Liver (tissue), 9 donors: ENCODE measurements around the gene MTOR. TPM values are rescaled to one million over a fixed set of nuclear protein-coding genes. Genes with fewer than 3 reads are reported as not detected.

ENCODE experiments used
- DNase-seq: peaks from one replicate; pipeline ENCODE4 v3.0.0-alpha.2; 2017; ENCODE audit warnings: low spot score
- H3K27ac ChIP-seq, 2 donors: one replicate each; pipeline ENCODE4 v1.7.0; 2013; ENCODE audit warnings: inconsistent platforms in 2 of 2, low read length in 2 of 2, control low read depth in 1 of 2, low read depth in 1 of 2, mild to moderate bottlenecking in 1 of 2
- H3K27me3 ChIP-seq, 4 donors: one replicate each; pipeline versions ENCODE4 v1.6.1 to v1.7.0; 2013; ENCODE audit warnings: low read length in 3 of 4, inconsistent platforms in 1 of 4, mild to moderate bottlenecking in 1 of 4, moderate library complexity in 1 of 4; ENCODE audit not compliant: control insufficient read depth in 4 of 4, insufficient read depth in 4 of 4
- H3K36me3 ChIP-seq, 4 donors: one replicate each; pipeline versions ENCODE4 v1.6.1 to v1.7.0; 2013; ENCODE audit warnings: low read length in 3 of 4, mild to moderate bottlenecking in 3 of 4, low read depth in 1 of 4, moderate library complexity in 1 of 4; ENCODE audit not compliant: control insufficient read depth in 4 of 4, insufficient read depth in 3 of 4
- H3K4me1 ChIP-seq, 4 donors: one replicate each; pipeline versions ENCODE4 v1.6.1 to v1.7.0; 2013; ENCODE audit warnings: low read length in 3 of 4, mild to moderate bottlenecking in 3 of 4, moderate library complexity in 1 of 4; ENCODE audit not compliant: control insufficient read depth in 4 of 4, insufficient read depth in 4 of 4
- H3K4me3 ChIP-seq, 3 donors: one replicate each; pipeline versions ENCODE4 v1.6.1 to v1.7.0; 2013; ENCODE audit warnings: low read length in 3 of 3, control low read depth in 1 of 3, low read depth in 1 of 3, mild to moderate bottlenecking in 1 of 3
- H3K9ac ChIP-seq, 2 donors: one replicate each; pipeline ENCODE4 v1.7.0; 2013; ENCODE audit warnings: low read length in 2 of 2, mild to moderate bottlenecking in 2 of 2, moderate library complexity in 2 of 2, control low read depth in 1 of 2, low read depth in 1 of 2
- H3K9me3 ChIP-seq, 4 donors: one replicate each; pipeline versions ENCODE4 v1.6.1 to v1.7.0; 2013; ENCODE audit warnings: low read length in 3 of 4; ENCODE audit not compliant: control insufficient read depth in 4 of 4
- EGR1 ChIP-seq, 2 donors: IDR thresholded peaks; 2 replicates each; pipeline ENCODE4 v1.6.1; 2016 to 2018; ENCODE audit warnings: antibody characterized with exemption in 2 of 2, low read depth in 2 of 2
- FOXA1 ChIP-seq: IDR thresholded peaks from 2 replicates; pipeline ENCODE4 v1.6.1; 2016; ENCODE audit warnings: antibody characterized with exemption
- HNF4A ChIP-seq, 2 donors: conservative IDR thresholded peaks; 2 replicates each; pipeline ENCODE4 v1.6.1; 2016; ENCODE audit warnings: antibody characterized with exemption in 2 of 2, mild to moderate bottlenecking in 2 of 2
- HNF4G ChIP-seq: IDR thresholded peaks from 2 replicates; pipeline ENCODE4 v1.6.1; 2016; ENCODE audit warnings: antibody characterized with exemption
- JUND ChIP-seq, 2 donors: IDR thresholded peaks; 2 replicates each; pipeline ENCODE4 v1.6.1; 2016; ENCODE audit warnings: antibody characterized with exemption in 2 of 2
- NR2F2 ChIP-seq: IDR thresholded peaks from 2 replicates; pipeline ENCODE4 v1.6.1; 2016; ENCODE audit warnings: antibody characterized with exemption
- RAD21 ChIP-seq, 2 donors: IDR thresholded peaks; 2 replicates each; pipeline ENCODE4 v1.6.1; 2016; ENCODE audit warnings: antibody characterized with exemption in 2 of 2, mild to moderate bottlenecking in 2 of 2
- RXRA ChIP-seq, 2 donors: IDR thresholded peaks; 2 replicates each; pipeline ENCODE4 v1.6.1; 2017 to 2018; ENCODE audit warnings: antibody characterized with exemption in 2 of 2, mild to moderate bottlenecking in 1 of 2
- SP1 ChIP-seq: IDR thresholded peaks from 2 replicates; pipeline ENCODE4 v1.6.1; 2018; ENCODE audit warnings: antibody characterized with exemption, mild to moderate bottlenecking
- TAF1 ChIP-seq: conservative IDR thresholded peaks from 2 replicates; pipeline ENCODE4 v1.6.1; 2016; ENCODE audit warnings: antibody characterized with exemption, mild to moderate bottlenecking
- YY1 ChIP-seq: IDR thresholded peaks from 2 replicates; pipeline ENCODE4 v1.6.1; 2016; ENCODE audit warnings: antibody characterized with exemption, mild to moderate bottlenecking
- WGBS: extraction: QIAGEN DNeasy Blood & Tissue Kit; methylation state at CpG from one replicate; pipeline ENCODE4 v1.1.7; 2013; 5-methylcytosine and 5-hydroxymethylcytosine counted together
- polyA plus RNA-seq, 2 donors: library from polyadenylated mRNA; stranded (reverse) in 1 of 2; unstranded in 1 of 2; fragments of 200-250 nt in 1 of 2; fragments of >200 nt in 1 of 2; fragmentation: Nextera tagmentation in 1 of 2; extraction: Ambion mirVana in 1 of 2; gene quantifications; one replicate each; pipeline versions ENCODE4 v1.2.1 to v1.2.3, GENCODE V29; 2013 to 2015
- total RNA-seq, 2 donors: library from RNA; depleted of rRNA; stranded (reverse); fragments of >200 nt; gene quantifications; one replicate each; pipeline ENCODE4 v1.2.3, GENCODE V29; 2014
- TF ChIP-seq, protein P1 (sequence below): IDR thresholded peaks from 2 replicates; pipeline ENCODE4 v1.6.1; 2016; ENCODE audit warnings: antibody characterized with exemption, mild to moderate bottlenecking
- TF ChIP-seq, protein P2 (sequence below): IDR thresholded peaks from 2 replicates; pipeline ENCODE4 v1.6.1; 2016; ENCODE audit warnings: antibody characterized with exemption
- TF ChIP-seq, protein P3 (sequence below): fragments of 150-350 bp; IDR thresholded peaks from 2 replicates; pipeline ENCODE4 v1.5.1; 2017; ENCODE audit warnings: improper control_type of control experiment, low read depth, low read length; ENCODE audit not compliant: missing input control
- TF ChIP-seq, protein P4 (sequence below): IDR thresholded peaks from 2 replicates; pipeline ENCODE4 v1.6.1; 2016; ENCODE audit warnings: antibody characterized with exemption
- TF ChIP-seq, protein P5 (sequence below): IDR thresholded peaks from 2 replicates; pipeline ENCODE4 v1.6.1; 2016; ENCODE audit warnings: antibody characterized with exemption
- donor health status: healthy.
- donor health status: healthy.
- donor health status: healthy.
- donor health status: healthy.
- donor health status: healthy.

Gene MTOR
- total and polyA plus RNA-seq, 4 donors: 11.6 to 45.0 (median 19.9) TPM

DNA sequence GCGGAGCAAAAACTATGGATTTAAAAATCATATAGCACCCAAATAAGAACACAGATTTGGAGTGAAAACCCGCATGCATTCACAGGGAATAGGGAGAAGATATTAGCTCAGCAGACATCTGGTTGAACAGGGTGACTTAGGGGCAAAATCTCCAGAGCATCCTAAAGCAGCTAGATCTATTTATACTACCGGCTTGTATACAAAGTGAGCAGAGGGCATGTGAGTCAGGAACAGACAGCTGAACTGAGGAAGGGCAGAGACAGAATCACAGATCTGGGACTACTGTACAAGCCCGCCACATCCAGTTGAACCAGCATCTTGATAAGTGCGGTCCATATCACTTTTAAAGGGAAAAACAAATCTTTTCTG is 127.5 kb downstream of the MTOR start:
- WGBS: 85% methylated on average over 5 of the region's 5 CpGs
- no peaks in the 10 kb centered on the region for H3K27me3 ChIP-seq
- H3K9ac ChIP-seq: no peak overlapping the region
- H3K4me3 ChIP-seq: no peak overlapping the region
- H3K4me1 ChIP-seq: peaks cover 0 to 21% (median 12%) of the 10 kb centered on the region in 4 donors
- TF ChIP-seq, protein P1, sequence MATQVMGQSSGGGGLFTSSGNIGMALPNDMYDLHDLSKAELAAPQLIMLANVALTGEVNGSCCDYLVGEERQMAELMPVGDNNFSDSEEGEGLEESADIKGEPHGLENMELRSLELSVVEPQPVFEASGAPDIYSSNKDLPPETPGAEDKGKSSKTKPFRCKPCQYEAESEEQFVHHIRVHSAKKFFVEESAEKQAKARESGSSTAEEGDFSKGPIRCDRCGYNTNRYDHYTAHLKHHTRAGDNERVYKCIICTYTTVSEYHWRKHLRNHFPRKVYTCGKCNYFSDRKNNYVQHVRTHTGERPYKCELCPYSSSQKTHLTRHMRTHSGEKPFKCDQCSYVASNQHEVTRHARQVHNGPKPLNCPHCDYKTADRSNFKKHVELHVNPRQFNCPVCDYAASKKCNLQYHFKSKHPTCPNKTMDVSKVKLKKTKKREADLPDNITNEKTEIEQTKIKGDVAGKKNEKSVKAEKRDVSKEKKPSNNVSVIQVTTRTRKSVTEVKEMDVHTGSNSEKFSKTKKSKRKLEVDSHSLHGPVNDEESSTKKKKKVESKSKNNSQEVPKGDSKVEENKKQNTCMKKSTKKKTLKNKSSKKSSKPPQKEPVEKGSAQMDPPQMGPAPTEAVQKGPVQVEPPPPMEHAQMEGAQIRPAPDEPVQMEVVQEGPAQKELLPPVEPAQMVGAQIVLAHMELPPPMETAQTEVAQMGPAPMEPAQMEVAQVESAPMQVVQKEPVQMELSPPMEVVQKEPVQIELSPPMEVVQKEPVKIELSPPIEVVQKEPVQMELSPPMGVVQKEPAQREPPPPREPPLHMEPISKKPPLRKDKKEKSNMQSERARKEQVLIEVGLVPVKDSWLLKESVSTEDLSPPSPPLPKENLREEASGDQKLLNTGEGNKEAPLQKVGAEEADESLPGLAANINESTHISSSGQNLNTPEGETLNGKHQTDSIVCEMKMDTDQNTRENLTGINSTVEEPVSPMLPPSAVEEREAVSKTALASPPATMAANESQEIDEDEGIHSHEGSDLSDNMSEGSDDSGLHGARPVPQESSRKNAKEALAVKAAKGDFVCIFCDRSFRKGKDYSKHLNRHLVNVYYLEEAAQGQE: no peak
- no peak for TF ChIP-seq RXRA (IDR thresholded peaks at IDR 0.05)
- TF ChIP-seq, protein P2, sequence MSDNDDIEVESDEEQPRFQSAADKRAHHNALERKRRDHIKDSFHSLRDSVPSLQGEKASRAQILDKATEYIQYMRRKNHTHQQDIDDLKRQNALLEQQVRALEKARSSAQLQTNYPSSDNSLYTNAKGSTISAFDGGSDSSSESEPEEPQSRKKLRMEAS: no peak
- no peak for TF ChIP-seq FOXA1
- TF ChIP-seq RAD21 (IDR thresholded peaks at IDR 0.05): no peak
- no peak for TF ChIP-seq JUND (IDR thresholded peaks at IDR 0.05)
- TF ChIP-seq, protein P3, sequence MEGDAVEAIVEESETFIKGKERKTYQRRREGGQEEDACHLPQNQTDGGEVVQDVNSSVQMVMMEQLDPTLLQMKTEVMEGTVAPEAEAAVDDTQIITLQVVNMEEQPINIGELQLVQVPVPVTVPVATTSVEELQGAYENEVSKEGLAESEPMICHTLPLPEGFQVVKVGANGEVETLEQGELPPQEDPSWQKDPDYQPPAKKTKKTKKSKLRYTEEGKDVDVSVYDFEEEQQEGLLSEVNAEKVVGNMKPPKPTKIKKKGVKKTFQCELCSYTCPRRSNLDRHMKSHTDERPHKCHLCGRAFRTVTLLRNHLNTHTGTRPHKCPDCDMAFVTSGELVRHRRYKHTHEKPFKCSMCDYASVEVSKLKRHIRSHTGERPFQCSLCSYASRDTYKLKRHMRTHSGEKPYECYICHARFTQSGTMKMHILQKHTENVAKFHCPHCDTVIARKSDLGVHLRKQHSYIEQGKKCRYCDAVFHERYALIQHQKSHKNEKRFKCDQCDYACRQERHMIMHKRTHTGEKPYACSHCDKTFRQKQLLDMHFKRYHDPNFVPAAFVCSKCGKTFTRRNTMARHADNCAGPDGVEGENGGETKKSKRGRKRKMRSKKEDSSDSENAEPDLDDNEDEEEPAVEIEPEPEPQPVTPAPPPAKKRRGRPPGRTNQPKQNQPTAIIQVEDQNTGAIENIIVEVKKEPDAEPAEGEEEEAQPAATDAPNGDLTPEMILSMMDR: no peak
- TF ChIP-seq TAF1: no peak
- no peak for TF ChIP-seq EGR1 (IDR thresholded peaks at IDR 0.05; ENCODE audit: low read depth in 2 of 2)
- TF ChIP-seq HNF4G: no peak
- TF ChIP-seq, protein P4, sequence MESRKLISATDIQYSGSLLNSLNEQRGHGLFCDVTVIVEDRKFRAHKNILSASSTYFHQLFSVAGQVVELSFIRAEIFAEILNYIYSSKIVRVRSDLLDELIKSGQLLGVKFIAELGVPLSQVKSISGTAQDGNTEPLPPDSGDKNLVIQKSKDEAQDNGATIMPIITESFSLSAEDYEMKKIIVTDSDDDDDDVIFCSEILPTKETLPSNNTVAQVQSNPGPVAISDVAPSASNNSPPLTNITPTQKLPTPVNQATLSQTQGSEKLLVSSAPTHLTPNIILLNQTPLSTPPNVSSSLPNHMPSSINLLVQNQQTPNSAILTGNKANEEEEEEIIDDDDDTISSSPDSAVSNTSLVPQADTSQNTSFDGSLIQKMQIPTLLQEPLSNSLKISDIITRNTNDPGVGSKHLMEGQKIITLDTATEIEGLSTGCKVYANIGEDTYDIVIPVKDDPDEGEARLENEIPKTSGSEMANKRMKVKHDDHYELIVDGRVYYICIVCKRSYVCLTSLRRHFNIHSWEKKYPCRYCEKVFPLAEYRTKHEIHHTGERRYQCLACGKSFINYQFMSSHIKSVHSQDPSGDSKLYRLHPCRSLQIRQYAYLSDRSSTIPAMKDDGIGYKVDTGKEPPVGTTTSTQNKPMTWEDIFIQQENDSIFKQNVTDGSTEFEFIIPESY: no peak
- no peak for TF ChIP-seq SP1
- TF ChIP-seq HNF4A (conservative IDR thresholded peaks at IDR 0.05): no peak
- TF ChIP-seq, protein P5, sequence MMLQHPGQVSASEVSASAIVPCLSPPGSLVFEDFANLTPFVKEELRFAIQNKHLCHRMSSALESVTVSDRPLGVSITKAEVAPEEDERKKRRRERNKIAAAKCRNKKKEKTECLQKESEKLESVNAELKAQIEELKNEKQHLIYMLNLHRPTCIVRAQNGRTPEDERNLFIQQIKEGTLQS: no peak
- no peak for TF ChIP-seq NR2F2
- peaks cover 6 to 43% (median 26%) of the 10 kb centered on the region in 4 donors for H3K36me3 ChIP-seq
- peak overlapping the region in 1 of 2 donors; percentile 62 for H3K27ac ChIP-seq
- no peak for DNase-seq
- no peaks in the 10 kb centered on the region for H3K9me3 ChIP-seq

DNA sequence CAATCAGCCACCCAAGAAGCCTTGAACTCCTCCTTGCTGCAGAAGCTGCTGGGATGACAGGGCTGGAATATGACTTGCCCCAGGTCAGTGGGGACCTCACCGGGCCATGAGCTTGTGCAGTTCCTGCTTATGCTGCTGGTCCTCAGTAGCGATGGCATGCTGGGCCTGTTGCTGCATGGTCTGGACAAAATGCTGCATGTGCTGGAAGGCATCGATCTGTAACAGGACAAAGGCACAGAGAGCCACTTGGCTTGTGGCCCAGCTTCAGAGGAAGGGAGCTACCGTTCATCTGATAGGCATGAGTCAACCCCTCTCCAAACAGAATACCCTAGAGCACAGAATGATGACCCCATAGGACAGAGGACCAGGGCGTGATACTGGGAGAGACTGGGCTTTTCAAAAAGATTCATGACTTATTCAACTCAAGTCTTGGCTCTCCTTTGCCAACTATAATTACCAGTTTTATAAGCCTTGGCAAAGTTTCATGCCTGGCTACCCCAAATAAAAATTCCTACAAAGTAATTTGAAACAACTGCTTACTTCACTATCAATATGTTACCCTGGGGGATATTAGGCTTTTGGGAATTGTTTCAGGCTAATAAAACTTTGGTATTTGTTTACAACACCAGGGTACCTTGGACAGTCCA is 128.0 kb downstream of the MTOR start:
- H3K27ac ChIP-seq: peak overlapping the region in 1 of 2 donors; percentile 62
- WGBS: 30% methylated on average over 5 of the region's 5 CpGs
- DNase-seq: no peak
- no peaks in the 10 kb centered on the region for H3K9me3 ChIP-seq
- no peaks in the 10 kb centered on the region for H3K27me3 ChIP-seq
- no peak overlapping the region for H3K4me3 ChIP-seq
- H3K4me1 ChIP-seq: peaks cover 0 to 21% (median 12%) of the 10 kb centered on the region in 4 donors
- no peak overlapping the region for H3K9ac ChIP-seq
- H3K36me3 ChIP-seq: peaks cover 5 to 46% (median 31%) of the 10 kb centered on the region in 4 donors
- TF ChIP-seq EGR1 (IDR thresholded peaks at IDR 0.05; ENCODE audit: low read depth in 2 of 2) (no peak), FOXA1 (peak; percentile 11), RXRA (IDR thresholded peaks at IDR 0.05) (peak in 1 of 2 donors; percentile 89), RAD21 (IDR thresholded peaks at IDR 0.05) (peak; percentile 37 to 41), YY1 (peak; percentile 52), HNF4A (conservative IDR thresholded peaks at IDR 0.05) (peak; percentile 43 to 82), NR2F2 (no peak), JUND (IDR thresholded peaks at IDR 0.05) (peak in 1 of 2 donors; percentile 82)
- TF ChIP-seq, protein P4: peak; percentile 60
- TF ChIP-seq, protein P5: no peak
- TF ChIP-seq, protein P3: no peak
- TF ChIP-seq, protein P2: peak; percentile 92
